PC-9 (cell line): ENCODE measurements around the gene MPV17.

Experiments
- EZH2 ChIP-seq: fragments of 200-600 bp; sonication (generic); IDR thresholded peaks from 2 replicates; pipeline ENCODE4 v1.8.0; 2017; ENCODE audit warnings: antibody characterized with exemption, low read depth
- TF ChIP-seq, protein P1 (sequence below): fragments of 200-600 bp; sonication (generic); conservative IDR thresholded peaks from 2 replicates; pipeline ENCODE4 v1.6.1; 2017; ENCODE audit warnings: mixed run types, antibody characterized with exemption, mild to moderate bottlenecking, moderate library complexity

DNA sequence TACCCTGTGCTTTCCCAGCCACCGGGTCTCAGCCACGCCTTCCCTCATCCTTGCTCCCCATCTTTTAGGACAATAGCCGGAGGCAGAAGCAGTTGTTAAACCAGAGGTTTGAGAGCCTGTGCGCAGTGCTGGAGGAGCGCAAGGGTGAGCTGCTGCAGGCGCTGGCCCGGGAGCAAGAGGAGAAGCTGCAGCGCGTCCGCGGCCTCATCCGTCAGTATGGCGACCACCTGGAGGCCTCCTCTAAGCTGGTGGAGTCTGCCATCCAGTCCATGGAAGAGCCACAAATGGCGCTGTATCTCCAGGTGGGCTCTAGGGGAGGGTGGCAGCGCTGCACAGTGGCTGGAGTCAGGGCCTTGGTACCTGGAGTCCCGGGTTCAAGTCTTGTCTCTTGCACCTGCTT lies 17.4 kb downstream of the MPV17 start:
- TF ChIP-seq EZH2: no peak
- TF ChIP-seq, protein P1, sequence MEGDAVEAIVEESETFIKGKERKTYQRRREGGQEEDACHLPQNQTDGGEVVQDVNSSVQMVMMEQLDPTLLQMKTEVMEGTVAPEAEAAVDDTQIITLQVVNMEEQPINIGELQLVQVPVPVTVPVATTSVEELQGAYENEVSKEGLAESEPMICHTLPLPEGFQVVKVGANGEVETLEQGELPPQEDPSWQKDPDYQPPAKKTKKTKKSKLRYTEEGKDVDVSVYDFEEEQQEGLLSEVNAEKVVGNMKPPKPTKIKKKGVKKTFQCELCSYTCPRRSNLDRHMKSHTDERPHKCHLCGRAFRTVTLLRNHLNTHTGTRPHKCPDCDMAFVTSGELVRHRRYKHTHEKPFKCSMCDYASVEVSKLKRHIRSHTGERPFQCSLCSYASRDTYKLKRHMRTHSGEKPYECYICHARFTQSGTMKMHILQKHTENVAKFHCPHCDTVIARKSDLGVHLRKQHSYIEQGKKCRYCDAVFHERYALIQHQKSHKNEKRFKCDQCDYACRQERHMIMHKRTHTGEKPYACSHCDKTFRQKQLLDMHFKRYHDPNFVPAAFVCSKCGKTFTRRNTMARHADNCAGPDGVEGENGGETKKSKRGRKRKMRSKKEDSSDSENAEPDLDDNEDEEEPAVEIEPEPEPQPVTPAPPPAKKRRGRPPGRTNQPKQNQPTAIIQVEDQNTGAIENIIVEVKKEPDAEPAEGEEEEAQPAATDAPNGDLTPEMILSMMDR: no peak
